NCI-H1048 (cell line): ENCODE measurements around the gene KRT16.
"Not testable (repeated sequence)": the region's sequence is repeated elsewhere in the genome, so short reads cannot be mapped to it uniquely, and the experiment has no call there.

Source experiments
- DNase-seq: peaks from one replicate; lab custom pipeline; 2025; lab: John Stamatoyannopoulos, UW

Gene KRT16

GRCh38 chr17:41614767-41615166 is 2.2 kb upstream of the KRT16 start:
- DNase-seq, result not testable (repeated sequence)

- DNase-seq, result no peak
These were observed 1.5 kb upstream of the KRT16 start for GRCh38 chr17:41614098-41614497.

DNA sequence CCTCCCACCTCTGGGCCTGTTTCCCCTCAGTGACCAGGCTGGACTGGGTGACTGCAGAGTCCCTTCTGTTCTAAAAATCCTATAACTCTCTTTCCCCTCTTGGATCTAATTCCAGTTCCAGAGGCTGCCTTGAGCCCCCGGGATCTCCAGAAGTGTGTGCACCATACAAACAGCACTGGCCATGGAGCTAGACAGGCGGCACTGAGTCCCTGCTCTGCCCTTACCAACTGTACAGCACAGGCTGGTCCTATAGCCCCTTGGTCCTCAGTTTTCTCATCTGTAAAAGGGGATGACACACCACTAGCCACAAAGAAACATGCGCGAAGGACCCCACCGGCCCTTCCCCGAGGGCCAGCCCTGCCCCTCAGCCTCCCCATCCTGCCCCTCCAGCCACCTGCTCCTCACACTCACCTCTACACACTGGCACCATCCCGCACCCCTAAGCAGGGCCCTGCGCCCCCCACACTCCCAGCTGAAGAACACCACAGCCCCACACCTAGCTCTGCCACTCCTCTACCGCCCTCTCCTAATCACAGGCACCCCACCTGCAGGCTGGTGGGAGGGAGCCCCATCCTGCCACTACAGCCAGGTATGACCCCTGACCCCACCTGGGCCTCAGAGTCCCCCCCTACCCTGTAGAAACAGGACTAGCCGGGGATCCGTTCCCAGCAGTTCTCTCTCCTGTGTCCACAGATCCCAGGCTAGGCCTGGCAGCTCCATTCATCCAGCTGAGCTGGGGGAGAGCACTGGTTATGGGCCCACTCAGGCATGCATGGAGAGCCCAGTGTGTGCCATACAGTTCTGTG is 913 bp upstream of the KRT16 start:
- DNase-seq, result no peak

DNA sequence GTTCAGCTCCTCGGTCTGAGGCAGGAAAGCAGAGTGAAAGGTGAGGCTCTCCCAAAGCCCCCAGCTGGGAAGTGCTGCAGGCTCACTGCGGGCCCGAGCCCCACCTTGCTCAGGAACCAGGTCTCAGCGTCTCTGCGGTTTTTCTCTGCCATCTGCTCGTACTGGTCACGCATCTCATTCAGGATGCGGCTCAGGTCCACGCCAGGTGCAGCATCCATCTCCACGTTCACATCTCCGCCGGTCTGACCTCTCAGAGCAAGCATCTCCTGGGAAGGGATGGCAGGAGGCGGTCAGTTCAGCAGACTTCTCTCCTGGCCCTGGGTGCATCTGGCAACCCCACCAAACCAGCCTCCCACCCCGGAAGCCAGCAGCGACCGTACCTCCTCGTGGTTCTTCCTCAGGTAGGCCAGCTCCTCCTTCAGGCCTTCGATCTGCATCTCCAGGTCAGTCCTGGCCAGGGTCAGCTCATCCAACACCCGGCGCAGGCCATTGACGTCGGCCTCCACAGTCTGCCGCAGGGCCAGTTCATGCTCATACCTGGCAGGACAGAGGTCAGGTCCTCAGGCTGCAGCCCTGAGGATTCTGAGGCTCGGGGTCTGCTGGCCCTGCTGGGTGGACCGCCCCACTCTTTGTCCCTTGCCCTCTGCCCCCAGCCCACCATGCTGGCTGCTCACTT is 1.5 kb downstream of the KRT16 start:
- no peak for DNase-seq

GRCh38 chr17:41610061-41610517 is 2.5 kb downstream of the KRT16 start:
- DNase-seq, result not testable (repeated sequence)

DNA sequence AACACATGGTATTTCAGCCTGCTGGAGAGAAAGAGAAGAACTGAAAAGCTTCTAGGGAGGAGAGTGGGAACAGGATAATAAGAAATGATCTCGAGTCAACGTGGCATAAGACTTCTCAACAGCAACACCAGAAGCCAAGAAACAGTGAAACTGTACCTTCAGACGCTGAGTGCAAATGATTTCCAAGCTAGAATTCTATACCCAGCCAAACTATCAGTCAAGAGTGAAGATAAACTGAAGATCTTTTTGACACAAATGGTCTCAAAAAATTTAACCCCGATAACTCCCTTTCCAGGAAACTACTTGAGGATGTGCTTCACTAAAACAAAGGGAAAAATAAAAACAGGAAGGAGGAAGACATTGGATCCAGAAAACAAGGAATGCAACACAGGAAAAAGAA is 5.6 kb downstream of the KRT16 start:
- DNase-seq, result not testable (repeated sequence)

- DNase-seq, result no peak
These were observed 10.0 kb downstream of the KRT16 start for GRCh38 chr17:41602524-41602923.

GRCh38 chr17:41600318-41600717 is 12.2 kb downstream of the KRT16 start:
- no peak for DNase-seq

DNA sequence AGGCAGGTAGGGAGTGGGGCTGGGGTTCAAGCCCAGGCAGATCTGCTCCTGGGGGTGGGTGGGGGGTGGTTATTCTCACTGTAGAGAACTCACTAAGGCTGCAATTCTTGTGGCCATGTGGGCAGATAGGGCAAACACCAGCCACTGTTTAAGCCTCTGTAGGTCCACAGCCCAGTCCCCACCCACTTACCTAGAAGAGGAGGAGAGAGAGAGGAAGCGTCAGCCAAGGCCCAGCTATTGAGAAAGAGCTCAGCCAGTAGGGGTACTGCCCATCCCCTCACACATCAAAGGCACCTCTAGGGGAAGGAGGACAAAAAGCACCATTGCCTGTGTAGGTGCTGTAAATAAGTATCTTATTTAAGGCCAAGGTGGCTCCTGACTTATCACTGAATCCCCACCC is 12.9 kb downstream of the KRT16 start:
- no peak for DNase-seq

- DNase-seq, result no peak
These were observed 17.0 kb downstream of the KRT16 start for GRCh38 chr17:41595585-41595984.

- no peak for DNase-seq
These were observed 18.1 kb downstream of the KRT16 start for GRCh38 chr17:41594363-41594915.

DNA sequence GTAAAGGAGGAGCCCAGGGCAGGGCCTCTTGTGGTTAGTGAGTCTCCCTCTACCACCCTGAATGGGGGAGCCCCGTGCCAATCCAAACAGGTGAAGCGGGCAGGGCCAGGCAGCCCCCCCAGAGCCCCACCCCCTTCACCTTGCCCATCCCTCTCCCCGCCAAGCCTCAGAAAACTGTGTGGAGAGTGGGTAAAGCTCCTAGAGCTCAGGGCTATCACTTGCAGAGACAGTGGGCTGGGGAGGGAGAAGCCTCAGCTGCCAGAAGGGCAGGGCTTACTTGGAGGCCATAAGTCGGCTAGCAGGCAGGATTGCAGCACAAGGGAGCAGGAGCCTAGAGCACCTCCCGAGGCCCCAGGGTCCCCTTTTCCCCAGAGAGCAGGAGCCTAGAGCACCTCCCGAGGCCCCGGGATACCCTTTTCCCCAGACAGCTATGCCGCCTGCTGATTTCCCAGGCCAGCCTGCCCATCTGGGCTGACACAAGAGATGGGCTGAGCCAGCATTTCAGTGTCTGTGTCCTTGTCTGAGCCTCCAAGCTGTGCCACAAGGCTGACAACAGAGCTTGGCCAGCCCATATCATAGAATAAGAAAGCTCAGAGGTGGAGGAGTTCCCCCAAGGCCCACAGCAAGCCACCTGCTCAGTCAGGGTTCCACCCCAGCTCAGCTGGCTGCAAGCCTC is 19.1 kb downstream of the KRT16 start:
- no peak for DNase-seq

GRCh38 chr17:41592601-41593305 is 19.8 kb downstream of the KRT16 start:
- DNase-seq, result no peak

GRCh38 chr17:41589301-41589700 is 23.3 kb downstream of the KRT16 start:
- no peak for DNase-seq

DNA sequence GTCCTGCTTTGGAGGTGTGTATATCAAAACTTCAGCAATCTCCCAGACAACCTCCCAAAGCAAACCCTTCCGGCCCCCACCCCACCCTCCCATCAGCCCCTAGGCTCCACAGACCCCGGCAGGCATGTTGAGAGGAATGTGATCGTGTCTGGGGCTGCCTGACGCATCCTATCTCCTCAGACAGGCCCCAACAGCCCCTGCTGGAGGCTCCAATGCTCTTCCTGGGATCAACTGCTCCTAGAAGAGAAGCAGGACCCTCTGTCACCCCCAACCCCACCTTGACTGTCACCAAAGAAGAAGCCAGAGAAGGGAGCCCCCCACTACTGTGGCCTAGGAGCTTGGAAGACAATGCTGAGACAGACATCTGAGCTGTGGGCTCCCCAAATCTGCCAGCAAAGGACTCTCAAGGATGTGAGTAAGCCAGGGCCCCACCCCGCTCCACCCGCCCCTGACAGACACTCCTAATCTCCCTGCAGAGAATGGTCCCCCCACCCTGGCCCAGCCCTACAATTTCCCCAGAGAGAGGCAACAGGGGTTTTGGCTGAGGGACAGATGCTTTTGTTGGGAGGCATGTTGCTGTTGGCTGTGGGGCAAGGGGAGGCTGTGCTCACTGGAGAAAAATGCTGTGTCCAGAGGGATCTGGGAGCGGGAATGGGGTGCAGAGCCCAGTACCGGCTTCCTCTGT is 24.3 kb downstream of the KRT16 start:
- DNase-seq, result no peak

DNA sequence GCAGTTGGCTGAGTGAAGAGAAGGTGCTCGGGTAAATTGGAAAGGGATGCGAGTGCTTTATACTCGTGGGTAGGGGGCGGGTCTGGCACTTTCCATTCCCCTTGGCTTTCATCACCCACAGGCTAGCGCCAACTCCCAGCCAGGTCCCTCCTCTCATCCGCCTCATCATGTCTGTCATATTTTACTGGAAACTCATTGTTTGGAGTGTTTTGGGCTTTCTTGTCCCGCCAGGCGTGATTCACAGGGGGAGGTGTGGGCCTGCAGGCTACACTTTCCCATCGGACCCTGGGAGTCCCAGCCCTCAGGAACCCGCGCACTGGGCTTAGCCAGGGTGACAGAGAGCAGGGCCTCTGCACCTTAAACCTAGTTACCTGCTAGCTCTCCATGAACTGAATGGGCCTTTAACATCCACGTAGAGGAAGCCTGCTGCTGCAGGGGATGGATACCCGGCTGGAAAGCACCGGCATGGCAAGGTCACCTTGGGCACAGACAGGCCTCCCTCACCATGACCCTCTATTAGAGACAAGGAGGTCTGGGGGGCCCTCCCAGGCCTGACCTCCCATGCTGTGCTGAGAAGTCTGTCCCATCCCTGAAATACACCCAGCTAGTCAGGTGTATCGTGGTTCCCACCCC is 25.6 kb downstream of the KRT16 start, which contains the start of gene KRT14:
TSS of gene KRT14 (minus strand) at position 33 of the 633 bp plus-strand sequence. CDS start 61 bp downstream, outside the sequence.
- DNase-seq, result no peak

DNA sequence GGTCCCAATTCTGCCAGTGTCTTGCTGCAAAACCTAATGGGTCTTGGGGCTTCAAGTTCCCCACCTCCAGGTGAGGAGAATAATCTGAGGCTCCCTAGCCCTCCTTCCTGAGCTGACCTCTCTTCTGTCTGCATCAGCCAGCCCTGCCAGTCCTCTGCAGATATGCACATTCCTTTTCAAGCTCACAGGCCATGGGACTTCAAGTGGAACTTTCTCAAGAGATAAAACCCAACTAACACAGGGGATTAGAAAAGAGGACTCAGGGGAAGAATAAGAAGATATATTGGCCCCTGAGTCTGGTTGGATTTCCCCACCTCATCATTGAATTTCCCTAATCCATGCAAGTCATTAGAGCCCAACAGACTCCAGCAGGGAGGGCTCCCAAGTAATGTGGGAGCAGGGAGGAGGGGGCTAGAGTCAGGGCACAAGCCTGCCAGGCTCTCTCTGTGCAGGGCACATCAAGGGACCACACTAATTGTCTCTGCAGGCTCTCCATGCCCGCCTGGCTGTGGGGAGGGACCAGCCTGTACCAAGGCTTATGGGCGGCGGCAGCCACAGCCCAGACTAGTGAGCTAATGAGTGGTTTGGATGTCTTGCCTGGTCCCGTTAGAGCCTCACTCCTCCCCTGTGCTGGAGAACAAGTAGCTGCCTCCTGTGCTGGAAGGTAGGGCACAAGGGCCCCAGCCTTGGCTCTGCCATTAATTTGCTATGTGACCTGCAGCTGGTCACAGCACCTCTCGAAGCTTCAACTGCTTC is 27.1 kb downstream of the KRT16 start:
- no peak for DNase-seq

- not testable (repeated sequence) for DNase-seq
These were observed 28.1 kb downstream of the KRT16 start for GRCh38 chr17:41584331-41584927.
